Neural crest cell (in vitro differentiated cells): ENCODE measurements around the gene NSUN2. TPM values are rescaled to one million over a fixed set of nuclear protein-coding genes. Genes with fewer than 3 reads are reported as not detected.

Experiments used
- DNase-seq: peaks from one replicate; pipeline ENCODE4 v3.0.0; 2021; ENCODE audit warnings: low read depth, mixed read lengths, low spot score
- H3K27ac Mint-ChIP-seq: one replicate; pipeline ENCODE4 v1.8.0; 2021; ENCODE audit warnings: mild to moderate bottlenecking, mixed read lengths; ENCODE audit not compliant: unreplicated experiment
- H3K27me3 Mint-ChIP-seq: 2 replicates; pipeline ENCODE4 v1.8.0; 2021; ENCODE audit warnings: low read depth, mild to moderate bottlenecking, mixed read lengths
- H3K36me3 Mint-ChIP-seq: 2 replicates; pipeline ENCODE4 v1.8.0; 2021; ENCODE audit warnings: low read depth, mild to moderate bottlenecking, mixed read lengths
- H3K4me1 Mint-ChIP-seq: 2 replicates; pipeline ENCODE4 v1.8.0; 2021; ENCODE audit warnings: mixed read lengths
- H3K4me3 Mint-ChIP-seq: one replicate; pipeline ENCODE4 v1.8.0; 2021; ENCODE audit warnings: mild to moderate bottlenecking, mixed read lengths
- H3K9me3 Mint-ChIP-seq: 2 replicates; pipeline ENCODE4 v1.8.0; 2021; ENCODE audit warnings: mixed read lengths
- total RNA-seq: library from RNA; stranded (reverse); gene quantifications from 2 replicates; pipeline ENCODE4 v1.2.1, GENCODE V29; 2021
- TF ChIP-seq, protein P1 (sequence below): fragments of 200-600 bp; sonication (generic); conservative IDR thresholded peaks from 2 replicates; pipeline ENCODE4 v1.5.0; 2021; ENCODE audit warnings: antibody characterized with exemption, mild to moderate bottlenecking

Gene NSUN2
- total RNA-seq, 1 donor from 2014 or later = 76.9 TPM

DNA sequence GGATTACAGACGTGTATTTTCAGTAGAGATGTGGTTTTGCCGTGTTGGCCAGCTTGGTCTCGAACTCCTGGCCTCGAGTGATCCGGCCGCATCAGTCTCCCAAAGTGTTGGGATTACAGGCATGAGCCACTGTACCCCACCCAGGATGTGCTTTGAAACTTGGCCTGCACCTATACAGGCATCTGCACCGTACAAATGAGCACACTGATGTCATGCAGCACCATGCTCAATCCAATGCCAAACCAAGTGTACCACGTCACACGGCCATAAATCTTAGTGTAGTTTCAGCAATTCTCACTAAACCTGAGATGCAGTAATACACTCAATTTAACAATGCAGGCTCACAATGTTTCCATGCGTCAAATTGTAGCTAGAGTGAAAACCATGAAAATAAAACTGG, 6.3 kb downstream of the NSUN2 start:
- DNase-seq = no peak
- Mint-ChIP-seq H3K27me3 (no peaks in the 10 kb centered on the region), H3K9me3 (no peaks in the 10 kb centered on the region), H3K27ac (no peak overlapping the region), H3K4me1 (peaks cover 5% of the 10 kb centered on the region), H3K4me3 (no peak overlapping the region), H3K36me3 (peaks cover 22% of the 10 kb centered on the region)
- TF ChIP-seq, protein P1, sequence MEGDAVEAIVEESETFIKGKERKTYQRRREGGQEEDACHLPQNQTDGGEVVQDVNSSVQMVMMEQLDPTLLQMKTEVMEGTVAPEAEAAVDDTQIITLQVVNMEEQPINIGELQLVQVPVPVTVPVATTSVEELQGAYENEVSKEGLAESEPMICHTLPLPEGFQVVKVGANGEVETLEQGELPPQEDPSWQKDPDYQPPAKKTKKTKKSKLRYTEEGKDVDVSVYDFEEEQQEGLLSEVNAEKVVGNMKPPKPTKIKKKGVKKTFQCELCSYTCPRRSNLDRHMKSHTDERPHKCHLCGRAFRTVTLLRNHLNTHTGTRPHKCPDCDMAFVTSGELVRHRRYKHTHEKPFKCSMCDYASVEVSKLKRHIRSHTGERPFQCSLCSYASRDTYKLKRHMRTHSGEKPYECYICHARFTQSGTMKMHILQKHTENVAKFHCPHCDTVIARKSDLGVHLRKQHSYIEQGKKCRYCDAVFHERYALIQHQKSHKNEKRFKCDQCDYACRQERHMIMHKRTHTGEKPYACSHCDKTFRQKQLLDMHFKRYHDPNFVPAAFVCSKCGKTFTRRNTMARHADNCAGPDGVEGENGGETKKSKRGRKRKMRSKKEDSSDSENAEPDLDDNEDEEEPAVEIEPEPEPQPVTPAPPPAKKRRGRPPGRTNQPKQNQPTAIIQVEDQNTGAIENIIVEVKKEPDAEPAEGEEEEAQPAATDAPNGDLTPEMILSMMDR = no peak

DNA sequence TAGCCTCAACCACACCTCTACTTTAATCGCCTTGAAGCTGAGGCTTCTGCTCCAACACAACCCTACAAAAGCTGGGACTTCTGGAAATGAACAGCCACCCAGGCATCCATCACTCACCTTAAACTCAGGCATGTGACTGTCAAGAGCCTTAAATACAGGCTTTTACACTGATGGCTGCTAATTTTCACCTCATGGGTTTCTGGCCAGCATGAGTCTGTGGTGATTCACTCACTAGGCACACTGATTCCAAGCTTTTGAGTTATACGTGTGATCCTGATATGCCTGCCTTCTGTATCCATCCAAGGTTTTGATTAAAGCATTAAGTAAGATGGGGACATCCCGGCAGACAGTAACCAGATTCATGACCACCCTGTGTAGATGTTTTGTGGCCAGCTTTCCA, 8.9 kb downstream of the NSUN2 start:
- peaks cover 20% of the 10 kb centered on the region for H3K36me3 Mint-ChIP-seq
- no peak for DNase-seq
- TF ChIP-seq, protein P1 = no peak
- no peaks in the 10 kb centered on the region for H3K27me3 Mint-ChIP-seq
- no peak overlapping the region for H3K4me3 Mint-ChIP-seq
- H3K27ac Mint-ChIP-seq = no peak overlapping the region
- no peaks in the 10 kb centered on the region for H3K9me3 Mint-ChIP-seq
- no peaks in the 10 kb centered on the region for H3K4me1 Mint-ChIP-seq

DNA sequence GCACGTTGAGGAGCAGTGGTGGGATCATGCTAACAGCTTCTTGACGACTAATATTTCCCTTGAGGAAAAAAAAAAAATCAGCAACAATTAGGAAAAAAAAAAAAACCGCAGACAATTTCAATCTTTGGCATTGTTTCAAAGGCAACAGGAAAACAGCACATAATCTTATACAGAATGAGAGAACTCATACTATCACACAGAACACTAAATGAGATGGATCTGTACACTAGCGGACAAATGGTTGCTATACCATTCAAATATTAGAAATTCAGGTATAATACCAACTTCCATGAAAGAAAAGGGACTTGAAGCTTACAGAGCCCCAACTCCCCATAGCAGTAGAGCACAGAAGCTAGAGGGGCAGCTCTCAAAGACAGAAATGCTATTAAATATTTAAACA, 9.6 kb downstream of the NSUN2 start:
- H3K9me3 Mint-ChIP-seq = no peaks in the 10 kb centered on the region
- DNase-seq = no peak
- H3K27ac Mint-ChIP-seq = no peak overlapping the region
- TF ChIP-seq, protein P1 = no peak
- H3K36me3 Mint-ChIP-seq = peaks cover 20% of the 10 kb centered on the region
- no peaks in the 10 kb centered on the region for H3K27me3 Mint-ChIP-seq
- no peak overlapping the region for H3K4me3 Mint-ChIP-seq
- H3K4me1 Mint-ChIP-seq = no peaks in the 10 kb centered on the region

DNA sequence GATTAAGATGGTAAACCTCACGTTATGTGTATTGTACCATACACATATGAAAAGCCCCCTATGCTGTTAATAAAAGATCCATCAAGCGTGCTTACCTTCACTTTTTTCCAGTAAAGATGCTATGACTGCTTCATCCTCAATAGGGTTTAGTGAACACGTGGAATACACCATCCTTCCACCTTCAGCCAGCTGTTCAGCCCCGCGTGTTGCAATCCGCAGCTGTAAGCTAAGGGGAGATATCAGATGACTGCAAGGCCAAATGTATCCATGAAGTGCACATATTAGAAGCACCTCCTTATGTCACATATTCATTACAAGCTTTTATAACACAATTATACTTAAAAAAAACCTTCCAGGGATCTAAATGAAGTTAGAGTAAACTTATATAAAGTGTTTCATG, 16.2 kb downstream of the NSUN2 start:
- Mint-ChIP-seq H3K27me3 (no peaks in the 10 kb centered on the region), H3K9me3 (no peaks in the 10 kb centered on the region), H3K4me1 (no peaks in the 10 kb centered on the region), H3K36me3 (peaks cover 11% of the 10 kb centered on the region), H3K27ac (no peak overlapping the region), H3K4me3 (no peak overlapping the region)
- DNase-seq = no peak
- TF ChIP-seq, protein P1 = no peak

DNA sequence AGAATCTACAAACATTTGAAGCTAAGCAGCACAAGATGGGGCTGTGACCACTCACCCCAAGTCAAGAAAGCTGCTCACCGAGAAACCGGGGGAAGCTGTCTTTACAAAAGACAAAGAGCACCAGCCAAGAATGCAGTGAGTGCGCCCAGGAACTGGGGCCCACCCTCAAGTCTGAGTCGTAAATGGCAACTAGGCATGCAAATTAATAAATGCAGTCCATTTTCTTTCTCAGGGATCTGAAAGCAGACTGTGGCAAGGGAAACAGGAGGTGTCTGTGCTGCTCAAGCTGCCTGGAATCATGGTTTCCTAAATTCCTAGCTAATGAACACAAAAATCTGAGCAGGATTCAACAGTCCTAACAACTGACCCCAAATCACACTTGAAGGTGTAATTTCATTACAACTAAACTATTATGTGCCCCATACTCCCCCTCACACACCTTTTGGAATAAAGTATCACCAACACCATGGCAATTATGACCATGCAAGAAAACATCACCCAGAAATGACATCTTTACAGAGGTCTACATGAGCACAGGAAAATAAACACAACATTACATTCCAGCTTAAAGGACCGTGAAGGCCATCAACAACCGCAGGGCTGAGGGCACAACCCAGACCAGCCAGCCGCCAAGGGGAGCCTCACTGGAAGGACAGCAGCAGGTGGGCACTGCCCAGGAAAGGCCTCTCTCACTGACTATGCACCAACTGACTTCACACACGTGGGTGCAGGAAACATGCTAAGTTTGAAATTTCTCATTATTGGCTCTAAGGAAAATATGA, 17.6 kb downstream of the NSUN2 start:
- Mint-ChIP-seq H3K27ac (no peak overlapping the region), H3K9me3 (no peaks in the 10 kb centered on the region), H3K4me1 (no peaks in the 10 kb centered on the region), H3K27me3 (no peaks in the 10 kb centered on the region), H3K36me3 (peaks cover 9% of the 10 kb centered on the region), H3K4me3 (no peak overlapping the region)
- no peak for DNase-seq
- TF ChIP-seq, protein P1 = no peak
